NB4 (cell line): Measurements from ENCODE around the gene ZMPSTE24.

Experiments
- POLR2A ChIP-seq: IDR thresholded peaks from 2 replicates; pipeline ENCODE4 v1.6.1; 2011; ENCODE audit warnings: mild to moderate bottlenecking; ENCODE audit not compliant: insufficient read length; ENCODE audit errors: extremely low read depth
- TF ChIP-seq, protein P1 (sequence below): IDR thresholded peaks from one replicate; pipeline ENCODE4 v1.5.1; 2012; ENCODE audit warnings: low read depth, low read length

DNA sequence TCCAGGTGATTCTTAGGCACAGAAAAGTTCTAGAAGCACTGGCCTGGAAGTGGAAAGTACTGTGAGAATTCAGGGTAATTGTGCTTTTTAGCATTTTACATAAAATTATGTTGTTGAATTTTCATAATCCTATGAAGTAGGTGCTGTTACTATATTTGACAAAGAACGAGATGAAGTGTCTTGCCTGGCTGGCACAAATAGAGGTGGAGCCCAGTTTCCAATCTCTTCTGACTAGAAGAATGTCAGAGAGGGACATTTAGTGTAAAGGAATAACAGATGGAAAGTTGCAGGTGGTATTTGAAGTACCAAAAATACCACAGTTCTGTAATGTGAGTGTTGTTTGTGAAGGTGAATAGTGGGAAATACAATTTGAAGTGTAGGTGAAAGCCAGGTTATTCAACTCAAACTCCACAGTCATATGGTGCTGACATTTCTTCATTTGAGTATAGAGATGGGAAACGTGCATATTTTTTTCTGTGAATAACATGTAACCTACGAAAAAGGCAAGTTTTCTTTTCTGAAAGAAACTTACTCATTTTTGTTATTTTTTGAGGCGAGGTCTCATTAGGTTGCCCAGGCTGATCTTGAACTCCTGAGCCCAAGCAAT is 13.8 kb upstream of the ZMPSTE24 start:
- TF ChIP-seq POLR2A, result no peak
- TF ChIP-seq, protein P1, sequence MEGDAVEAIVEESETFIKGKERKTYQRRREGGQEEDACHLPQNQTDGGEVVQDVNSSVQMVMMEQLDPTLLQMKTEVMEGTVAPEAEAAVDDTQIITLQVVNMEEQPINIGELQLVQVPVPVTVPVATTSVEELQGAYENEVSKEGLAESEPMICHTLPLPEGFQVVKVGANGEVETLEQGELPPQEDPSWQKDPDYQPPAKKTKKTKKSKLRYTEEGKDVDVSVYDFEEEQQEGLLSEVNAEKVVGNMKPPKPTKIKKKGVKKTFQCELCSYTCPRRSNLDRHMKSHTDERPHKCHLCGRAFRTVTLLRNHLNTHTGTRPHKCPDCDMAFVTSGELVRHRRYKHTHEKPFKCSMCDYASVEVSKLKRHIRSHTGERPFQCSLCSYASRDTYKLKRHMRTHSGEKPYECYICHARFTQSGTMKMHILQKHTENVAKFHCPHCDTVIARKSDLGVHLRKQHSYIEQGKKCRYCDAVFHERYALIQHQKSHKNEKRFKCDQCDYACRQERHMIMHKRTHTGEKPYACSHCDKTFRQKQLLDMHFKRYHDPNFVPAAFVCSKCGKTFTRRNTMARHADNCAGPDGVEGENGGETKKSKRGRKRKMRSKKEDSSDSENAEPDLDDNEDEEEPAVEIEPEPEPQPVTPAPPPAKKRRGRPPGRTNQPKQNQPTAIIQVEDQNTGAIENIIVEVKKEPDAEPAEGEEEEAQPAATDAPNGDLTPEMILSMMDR, result no peak
